Gastroesophageal sphincter (tissue), 4 donors: ENCODE data around the gene FANCI. TPM values are rescaled to one million over a fixed set of nuclear protein-coding genes. Genes with fewer than 3 reads are reported as not detected.

Source experiments
- ATAC-seq: fragments of 150-250 bp; one replicate; pipeline ENCODE4 v1.9.1; 2016; ENCODE audit warnings: mild to moderate bottlenecking, moderate library complexity
- H3K27ac ChIP-seq, 4 donors: fragments of 200-600 bp; sonication (generic) in 3 of 4; 1 replicate in 3 of 4; 2 replicates in 1 of 4; pipeline ENCODE4 v1.5.1; 2016 to 2019
- H3K27me3 ChIP-seq: fragments of 200-600 bp; sonication (generic); one replicate; pipeline ENCODE4 v1.5.1; 2019
- H3K36me3 ChIP-seq, 2 donors: fragments of 200-600 bp; sonication (generic); one replicate each; pipeline ENCODE4 v1.5.1; 2019; ENCODE audit warnings: control low read depth in 1 of 2
- H3K4me1 ChIP-seq, 3 donors: fragments of 200-600 bp; sonication (generic); 1 replicate in 2 of 3; 2 replicates in 1 of 3; pipeline ENCODE4 v1.5.1; 2016 to 2019; ENCODE audit warnings: control low read depth in 2 of 3
- H3K4me3 ChIP-seq, 2 donors: fragments of 200-600 bp; sonication (generic); one replicate each; pipeline ENCODE4 v1.5.1; 2019; ENCODE audit warnings: mild to moderate bottlenecking in 1 of 2, moderate library complexity in 1 of 2
- H3K9me3 ChIP-seq, 3 donors: fragments of 200-600 bp; sonication (generic); one replicate each; pipeline ENCODE4 v1.5.1; 2017 to 2019; ENCODE audit warnings: control low read depth in 2 of 3
- EP300 ChIP-seq: sonication (generic); formaldehyde crosslinking; IDR thresholded peaks from one replicate; pipeline ENCODE4 v1.6.1; 2017; ENCODE audit warnings: antibody characterized with exemption, mild to moderate bottlenecking
- POLR2A ChIP-seq, 2 donors: fragments of 450-650 bp; IDR thresholded peaks; one replicate each; pipeline ENCODE4 v1.6.1; 2017; ENCODE audit warnings: antibody characterized with exemption in 2 of 2, mild to moderate bottlenecking in 2 of 2, moderate library complexity in 1 of 2
- POLR2AphosphoS5 ChIP-seq: sonication (generic); formaldehyde crosslinking; IDR thresholded peaks from one replicate; pipeline ENCODE4 v1.6.1; 2017; ENCODE audit warnings: antibody characterized with exemption
- WGBS, 2 donors: methylation state at CpG; one replicate each; pipeline ENCODE4 v1.1.5; 2018; ENCODE audit warnings: low coverage in 1 of 2; 5-methylcytosine and 5-hydroxymethylcytosine counted together
- total RNA-seq, 4 donors: library from RNA; depleted of rRNA; stranded (reverse); fragments of >200 nt; gene quantifications; one replicate each; pipeline ENCODE4 v1.1.0, GENCODE V29; 2016
- TF ChIP-seq, protein P1 (sequence below), 4 experiments: fragments of 200-600 bp in 2 of 4; fragments of 450-650 bp in 2 of 4; sonication (generic) in 1 of 4; IDR thresholded peaks; one replicate each; pipeline ENCODE4 v1.5.1; 2017 to 2019; ENCODE audit warnings: antibody characterized with exemption in 4 of 4, mild to moderate bottlenecking in 2 of 4, moderate library complexity in 2 of 4

The FANCI gene
- total RNA-seq = 10 to 100 TPM in 1 of 4 donors, 1 to 10 TPM in 3; 1.9 to 12.5 (median 7.1) TPM

DNA sequence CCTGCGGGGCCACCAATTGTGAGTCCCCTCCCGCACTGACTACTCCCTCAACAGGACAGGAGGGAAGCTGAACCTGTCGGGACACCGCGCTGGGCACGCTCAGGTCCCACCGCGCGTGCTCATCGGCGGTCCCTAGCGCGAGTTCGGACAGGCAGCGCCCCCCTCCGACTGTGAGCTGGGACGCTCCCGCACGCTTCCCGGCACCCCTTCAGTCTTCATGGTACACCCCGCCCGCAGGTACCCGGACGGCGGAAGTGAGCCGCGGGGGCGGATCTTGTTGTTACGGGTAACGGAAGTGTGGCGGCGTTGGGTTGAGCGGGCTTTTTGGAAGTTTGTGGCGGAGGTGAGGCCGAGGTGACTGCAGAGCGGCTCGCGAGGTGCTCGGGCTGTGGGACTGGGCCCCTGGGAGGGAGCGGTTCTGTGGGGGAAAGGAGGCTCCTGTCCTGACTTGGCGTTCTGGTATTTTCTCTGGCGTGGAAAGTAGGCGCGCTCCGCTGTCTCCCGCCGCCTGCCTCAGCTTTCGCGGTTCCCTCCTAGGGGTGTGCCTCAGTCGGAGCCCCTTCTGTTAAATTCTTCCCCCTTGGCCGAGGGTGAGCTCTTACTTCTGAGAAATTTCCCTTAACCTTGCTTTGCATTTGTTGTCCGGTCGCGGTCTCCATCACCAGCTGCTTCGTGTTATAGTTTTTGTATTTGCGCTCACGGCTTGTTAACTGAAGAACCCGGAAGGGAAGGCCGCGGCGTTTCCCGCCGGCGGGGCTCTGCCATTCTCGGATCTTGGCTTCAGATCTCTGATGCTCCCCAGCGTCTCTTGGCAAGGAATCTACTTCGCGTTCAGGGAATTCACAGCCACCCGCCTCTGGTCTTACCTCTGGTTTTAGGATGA is at the start of gene FANCI:
Gene FANCI, plus strand, starts transcription at position 289 of the 883 bp plus-strand sequence. CDS start 3,669 bp downstream, outside the sequence.
- TF ChIP-seq EP300 (no peak), POLR2A (IDR thresholded peaks at IDR 0.05) (no peak), POLR2AphosphoS5 (peak; percentile 62)
- TF ChIP-seq, protein P1, sequence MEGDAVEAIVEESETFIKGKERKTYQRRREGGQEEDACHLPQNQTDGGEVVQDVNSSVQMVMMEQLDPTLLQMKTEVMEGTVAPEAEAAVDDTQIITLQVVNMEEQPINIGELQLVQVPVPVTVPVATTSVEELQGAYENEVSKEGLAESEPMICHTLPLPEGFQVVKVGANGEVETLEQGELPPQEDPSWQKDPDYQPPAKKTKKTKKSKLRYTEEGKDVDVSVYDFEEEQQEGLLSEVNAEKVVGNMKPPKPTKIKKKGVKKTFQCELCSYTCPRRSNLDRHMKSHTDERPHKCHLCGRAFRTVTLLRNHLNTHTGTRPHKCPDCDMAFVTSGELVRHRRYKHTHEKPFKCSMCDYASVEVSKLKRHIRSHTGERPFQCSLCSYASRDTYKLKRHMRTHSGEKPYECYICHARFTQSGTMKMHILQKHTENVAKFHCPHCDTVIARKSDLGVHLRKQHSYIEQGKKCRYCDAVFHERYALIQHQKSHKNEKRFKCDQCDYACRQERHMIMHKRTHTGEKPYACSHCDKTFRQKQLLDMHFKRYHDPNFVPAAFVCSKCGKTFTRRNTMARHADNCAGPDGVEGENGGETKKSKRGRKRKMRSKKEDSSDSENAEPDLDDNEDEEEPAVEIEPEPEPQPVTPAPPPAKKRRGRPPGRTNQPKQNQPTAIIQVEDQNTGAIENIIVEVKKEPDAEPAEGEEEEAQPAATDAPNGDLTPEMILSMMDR (IDR thresholded peaks at IDR 0.05) = peak in 3 of 4 experiments; percentile 42 to 70 (median 50)
- H3K27ac ChIP-seq = peak within 1 kb of the TSS in 3 of 4 donors; percentile 35 to 76 (median 58)
- peaks cover 3 to 19% (median 6%) of the 10 kb centered on the region in 3 donors for H3K4me1 ChIP-seq
- no peaks in the 10 kb centered on the region for H3K36me3 ChIP-seq
- H3K27me3 ChIP-seq = no peaks in the 10 kb centered on the region
- H3K9me3 ChIP-seq = no peaks in the 10 kb centered on the region
- H3K4me3 ChIP-seq = peak within 1 kb of the TSS; percentile 54 to 76
- 0% methylated on average over 9 to 28 of the region's 69 CpGs for WGBS, 2 donors
- ATAC-seq = peak; percentile 98

DNA sequence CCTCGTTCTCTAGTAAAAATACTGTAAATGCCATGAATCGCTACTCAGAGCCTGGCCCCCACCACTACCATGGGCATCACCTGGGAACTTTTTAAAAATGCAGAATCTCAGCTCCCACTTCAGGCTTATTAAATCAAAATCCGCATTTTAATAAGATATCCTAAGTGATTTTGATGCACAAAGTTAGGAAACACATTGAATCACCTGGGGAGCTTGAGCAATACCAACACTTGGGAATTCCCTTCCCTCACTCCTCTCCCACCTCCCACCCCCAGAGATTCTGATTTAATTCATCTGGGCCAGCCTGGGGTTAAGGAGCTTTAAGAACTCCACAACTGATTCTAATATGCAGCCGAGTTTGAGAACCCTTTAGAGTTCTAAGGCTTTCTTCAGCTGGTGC is 49.2 kb upstream of the FANCI start:
- Histone ChIP-seq H3K27me3 (no peaks in the 10 kb centered on the region), H3K4me1 (peaks cover 0 to 9% (median 3%) of the 10 kb centered on the region in 3 donors), H3K9me3 (no peaks in the 10 kb centered on the region), H3K36me3 (peaks cover 4 to 100% of the 10 kb centered on the region in 2 donors), H3K4me3 (no peak overlapping the region), H3K27ac (peak overlapping the region in 2 of 4 donors; percentile 44 to 56)
- TF ChIP-seq POLR2AphosphoS5 (no peak), EP300 (no peak), POLR2A (IDR thresholded peaks at IDR 0.05) (no peak)
- TF ChIP-seq, protein P1 (IDR thresholded peaks at IDR 0.05) = no peak
- ATAC-seq = no peak
- WGBS, 2 donors = 74 to 91% methylated on average over 2 to 3 of the region's 4 CpGs

DNA sequence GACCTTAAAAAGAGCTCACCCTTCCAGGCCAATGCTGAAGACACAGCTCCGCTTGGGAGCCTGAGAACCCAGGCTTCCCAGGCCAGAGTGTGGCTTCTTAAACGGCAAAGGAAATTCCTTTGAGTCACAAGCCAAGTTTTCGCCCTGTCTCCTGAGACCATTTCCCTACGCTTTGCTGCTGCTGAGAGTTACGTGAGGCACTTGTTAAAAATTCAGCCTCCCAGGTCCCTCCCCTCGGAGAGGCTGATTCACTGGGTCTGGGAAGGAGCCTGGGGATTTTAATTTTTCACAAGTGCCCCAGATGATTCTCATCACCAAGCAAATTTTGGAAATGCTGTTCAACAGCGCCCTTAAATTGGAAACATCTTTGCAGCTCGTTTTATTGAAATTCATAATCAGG is 47.9 kb upstream of the FANCI start:
- peak; percentile 76 for ATAC-seq
- peaks cover 0 to 18% (median 3%) of the 10 kb centered on the region in 3 donors for H3K4me1 ChIP-seq

DNA sequence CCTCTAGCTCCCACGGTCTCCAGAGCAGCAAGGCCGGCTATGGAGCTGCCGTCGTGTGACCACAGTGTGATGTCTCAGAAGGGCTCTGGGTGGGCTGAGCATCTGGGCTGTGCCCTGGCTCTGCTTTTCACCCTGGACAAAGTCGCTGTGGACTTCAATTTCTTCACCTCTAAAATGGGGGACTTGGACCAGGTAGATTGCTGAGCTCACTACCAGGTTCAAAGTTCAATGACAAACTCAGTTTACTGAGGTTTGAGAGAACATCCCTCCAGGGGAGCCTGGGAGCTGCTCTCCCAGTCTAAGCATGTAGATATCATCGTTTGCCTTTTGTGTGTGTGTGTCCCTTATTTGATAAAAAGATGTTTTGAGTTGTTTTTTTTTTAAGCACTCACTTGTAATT is 47.5 kb upstream of the FANCI start:
- Histone ChIP-seq H3K27ac (peak overlapping the region in 3 of 4 donors; percentile 27 to 56 (median 44)), H3K27me3 (no peaks in the 10 kb centered on the region), H3K36me3 (peaks cover 0 to 100% of the 10 kb centered on the region in 2 donors), H3K4me1 (peaks cover 0 to 18% (median 3%) of the 10 kb centered on the region in 3 donors), H3K9me3 (no peaks in the 10 kb centered on the region), H3K4me3 (no peak overlapping the region)
- peak; percentile 16 for ATAC-seq
- TF ChIP-seq EP300 = no peak
- no peak for TF ChIP-seq POLR2A (IDR thresholded peaks at IDR 0.05)
- TF ChIP-seq, protein P1 (IDR thresholded peaks at IDR 0.05) = no peak
- TF ChIP-seq POLR2AphosphoS5 = no peak
- 44 to 78% methylated on average over 1 to 5 of the region's 6 CpGs for WGBS, 2 donors

More for the DNA sequence above, 47.9 kb upstream of the FANCI start:
- Histone ChIP-seq H3K27ac (peak overlapping the region in 3 of 4 donors; percentile 27 to 56 (median 44)), H3K36me3 (peaks cover 0 to 100% of the 10 kb centered on the region in 2 donors), H3K27me3 (no peaks in the 10 kb centered on the region), H3K9me3 (no peaks in the 10 kb centered on the region), H3K4me3 (no peak overlapping the region)
- WGBS, 2 donors = 79 to 80% methylated on average over 1 to 4 of the region's 8 CpGs
- TF ChIP-seq EP300 (no peak), POLR2A (IDR thresholded peaks at IDR 0.05) (no peak), POLR2AphosphoS5 (no peak)
- TF ChIP-seq, protein P1 (IDR thresholded peaks at IDR 0.05) = no peak
